ENCODE results near the gene ALKAL2. TPM values are rescaled to one million over a fixed set of nuclear protein-coding genes. Genes with fewer than 3 reads are reported as not detected.

ALKAL2 gene
- total RNA-seq, 2 experiments from 2014 or later: not detected

- no peaks in the 10 kb centered on the region for H3K4me1 Mint-ChIP-seq (ENCODE audit: low read depth)
- CTCF ChIA-PET: no interaction called here
Measured at GRCh38 chr2:278927-279320, 9.0 kb downstream of the ALKAL2 start.

GRCh38 chr2:278312-278926 is 9.5 kb downstream of the ALKAL2 start:
- Mint-ChIP-seq H3K9me3 (no peaks in the 10 kb centered on the region), H3K27me3 (ENCODE audit: low read depth) (no peaks in the 10 kb centered on the region), H3K4me1 (ENCODE audit: low read depth) (no peaks in the 10 kb centered on the region), H3K36me3 (ENCODE audit: low read depth) (peaks cover 46% of the 10 kb centered on the region), H3K4me3 (no peak overlapping the region), H3K27ac (no peak overlapping the region)
- DNase-seq: no peak
- CTCF ChIA-PET: no interaction called here
- intact Hi-C loops (cut with micrococcal nuclease): no loop called here

More at GRCh38 chr2:278927-279320, 9.0 kb downstream of the ALKAL2 start:
- DNase-seq: no peak
- H3K27me3 Mint-ChIP-seq (ENCODE audit: low read depth): no peaks in the 10 kb centered on the region
- peaks cover 48% of the 10 kb centered on the region for H3K36me3 Mint-ChIP-seq (ENCODE audit: low read depth)
- H3K27ac Mint-ChIP-seq: no peak overlapping the region
- intact Hi-C loops (cut with micrococcal nuclease): no loop called here
- no peaks in the 10 kb centered on the region for H3K9me3 Mint-ChIP-seq
- H3K4me3 Mint-ChIP-seq: no peak overlapping the region

GRCh38 chr2:275466-275865 is 12.4 kb downstream of the ALKAL2 start:
- H3K36me3 Mint-ChIP-seq (ENCODE audit: low read depth): peaks cover 49% of the 10 kb centered on the region
- peaks cover 12% of the 10 kb centered on the region for H3K4me1 Mint-ChIP-seq (ENCODE audit: low read depth)
- H3K27me3 Mint-ChIP-seq (ENCODE audit: low read depth): no peaks in the 10 kb centered on the region
- no peak overlapping the region for H3K27ac Mint-ChIP-seq
- DNase-seq: no peak
- H3K4me3 Mint-ChIP-seq: no peak overlapping the region
- H3K9me3 Mint-ChIP-seq: no peaks in the 10 kb centered on the region
- intact Hi-C loops (cut with micrococcal nuclease): no loop called here
- CTCF ChIA-PET: no interaction called here

- H3K4me1 Mint-ChIP-seq (ENCODE audit: low read depth): peaks cover 19% of the 10 kb centered on the region
Measured at GRCh38 chr2:274503-274902, 13.4 kb downstream of the ALKAL2 start.

GRCh38 chr2:273333-273732 is 14.6 kb downstream of the ALKAL2 start:
- intact Hi-C loops (cut with micrococcal nuclease): no loop called here
- no peak overlapping the region for H3K4me3 Mint-ChIP-seq
- DNase-seq: no peak
- CTCF ChIA-PET: interaction anchor here (1.5 to 1.7 kb wide), 2 partner anchors 17 to 27 kb away, joined by 4 read pairs; no protein-coding TSS in a partner anchor
- no peak overlapping the region for H3K27ac Mint-ChIP-seq
- no peaks in the 10 kb centered on the region for H3K27me3 Mint-ChIP-seq (ENCODE audit: low read depth)
- H3K4me1 Mint-ChIP-seq (ENCODE audit: low read depth): peaks cover 28% of the 10 kb centered on the region
- H3K9me3 Mint-ChIP-seq: no peaks in the 10 kb centered on the region
- peaks cover 49% of the 10 kb centered on the region for H3K36me3 Mint-ChIP-seq (ENCODE audit: low read depth)

More at GRCh38 chr2:274503-274902, 13.4 kb downstream of the ALKAL2 start:
- Mint-ChIP-seq H3K27ac (no peak overlapping the region), H3K4me3 (no peak overlapping the region), H3K27me3 (ENCODE audit: low read depth) (no peaks in the 10 kb centered on the region), H3K36me3 (ENCODE audit: low read depth) (peaks cover 52% of the 10 kb centered on the region), H3K9me3 (no peaks in the 10 kb centered on the region)
- CTCF ChIA-PET: interaction anchor here (0.7 to 1.7 kb wide), 2 partner anchors 15 to 16 kb away, joined by 4 read pairs; no protein-coding TSS in a partner anchor
- DNase-seq: no peak
- intact Hi-C loops (cut with micrococcal nuclease): no loop called here

- Mint-ChIP-seq H3K36me3 (ENCODE audit: low read depth) (peaks cover 41% of the 10 kb centered on the region), H3K4me3 (no peak overlapping the region), H3K9me3 (no peaks in the 10 kb centered on the region), H3K4me1 (ENCODE audit: low read depth) (peaks cover 40% of the 10 kb centered on the region), H3K27ac (no peak overlapping the region), H3K27me3 (ENCODE audit: low read depth) (no peaks in the 10 kb centered on the region)
- intact Hi-C loops (cut with micrococcal nuclease): no loop called here
- no peak for DNase-seq
- CTCF ChIA-PET: interaction anchor here (1.5 kb wide), 1 partner anchor 26 kb away, joined by 4 read pairs; no protein-coding TSS in a partner anchor
Measured at GRCh38 chr2:271917-272316, 16.0 kb downstream of the ALKAL2 start.

- H3K4me1 Mint-ChIP-seq (ENCODE audit: low read depth): peaks cover 50% of the 10 kb centered on the region
- intact Hi-C loops (cut with micrococcal nuclease): no loop called here
- CTCF ChIA-PET: no interaction called here
- H3K9me3 Mint-ChIP-seq: no peaks in the 10 kb centered on the region
- no peaks in the 10 kb centered on the region for H3K27me3 Mint-ChIP-seq (ENCODE audit: low read depth)
- no peak overlapping the region for H3K27ac Mint-ChIP-seq
- no peak overlapping the region for H3K4me3 Mint-ChIP-seq
- peaks cover 36% of the 10 kb centered on the region for H3K36me3 Mint-ChIP-seq (ENCODE audit: low read depth)
- DNase-seq: no peak
Measured at GRCh38 chr2:270861-271260, 17.0 kb downstream of the ALKAL2 start.

- Mint-ChIP-seq H3K27me3 (ENCODE audit: low read depth) (no peaks in the 10 kb centered on the region), H3K27ac (no peak overlapping the region), H3K36me3 (ENCODE audit: low read depth) (peaks cover 33% of the 10 kb centered on the region), H3K4me1 (ENCODE audit: low read depth) (peaks cover 50% of the 10 kb centered on the region), H3K4me3 (no peak overlapping the region), H3K9me3 (no peaks in the 10 kb centered on the region)
- no peak for DNase-seq
- intact Hi-C loops (cut with micrococcal nuclease): loop anchor here (10.0 kb wide), 1 partner anchor 865 kb away; no protein-coding TSS in a partner anchor
- CTCF ChIA-PET: no interaction called here
Measured at GRCh38 chr2:269356-270030, 18.4 kb downstream of the ALKAL2 start.

GRCh38 chr2:268323-268722 is 19.6 kb downstream of the ALKAL2 start:
- H3K27me3 Mint-ChIP-seq (ENCODE audit: low read depth): no peaks in the 10 kb centered on the region
- H3K27ac Mint-ChIP-seq: no peak overlapping the region
- CTCF ChIA-PET: interaction anchor here (0.9 kb wide), 1 partner anchor 21 kb away, joined by 3 read pairs; no protein-coding TSS in a partner anchor

GRCh38 chr2:264493-265468 is 23.1 kb downstream of the ALKAL2 start, which contains the start of gene ACP1:
Gene ACP1, plus strand, starts transcription at chr2:264947. Its CDS starts 18 bp downstream, at chr2:264965.
- Mint-ChIP-seq H3K27me3 (ENCODE audit: low read depth) (no peaks in the 10 kb centered on the region), H3K27ac (peak within 1 kb of the TSS; percentile 90), H3K36me3 (ENCODE audit: low read depth) (peaks cover 32% of the 10 kb centered on the region), H3K9me3 (peaks cover 2% of the 10 kb centered on the region), H3K4me3 (peak within 1 kb of the TSS; percentile 91), H3K4me1 (ENCODE audit: low read depth) (peaks cover 39% of the 10 kb centered on the region)
- intact Hi-C loops (cut with micrococcal nuclease): loop anchor here (1.0 to 10.0 kb wide), 6 partner anchors 18 to 870 kb away; partner anchors contain the start of gene TMEM18
- DNase-seq: peak; percentile 94
- CTCF ChIA-PET: no interaction called here

More at GRCh38 chr2:268323-268722, 19.6 kb downstream of the ALKAL2 start:
- Mint-ChIP-seq H3K36me3 (ENCODE audit: low read depth) (peaks cover 34% of the 10 kb centered on the region), H3K9me3 (no peaks in the 10 kb centered on the region), H3K4me1 (ENCODE audit: low read depth) (peaks cover 50% of the 10 kb centered on the region), H3K4me3 (no peak overlapping the region)
- no peak for DNase-seq
- intact Hi-C loops (cut with micrococcal nuclease): loop anchor here (10.0 kb wide), 1 partner anchor 866 kb away; no protein-coding TSS in a partner anchor

- peak; percentile 57 for DNase-seq
- peak within 1 kb of the TSS; percentile 91 for H3K4me3 Mint-ChIP-seq
- intact Hi-C loops (cut with micrococcal nuclease): loop anchor here (1.0 to 10.0 kb wide), 6 partner anchors 17 to 871 kb away; partner anchors contain the start of gene TMEM18
- no peaks in the 10 kb centered on the region for H3K27me3 Mint-ChIP-seq (ENCODE audit: low read depth)
- CTCF ChIA-PET: no interaction called here
- H3K27ac Mint-ChIP-seq: peak within 1 kb of the TSS; percentile 90
- H3K4me1 Mint-ChIP-seq (ENCODE audit: low read depth): peaks cover 32% of the 10 kb centered on the region
- peaks cover 6% of the 10 kb centered on the region for H3K9me3 Mint-ChIP-seq
- H3K36me3 Mint-ChIP-seq (ENCODE audit: low read depth): peaks cover 32% of the 10 kb centered on the region
Measured at GRCh38 chr2:263774-264492, 24.0 kb downstream of the ALKAL2 start, which contains the start of gene SH3YL1. Gene SH3YL1, minus strand, starts transcription at chr2:264032. Its CDS starts 48 bp downstream, at chr2:263984.

Data from activated naive CD4-positive, alpha-beta T cell treated with anti-CD3 and anti-CD28 coated beads for 36 hours (primary cell).